GM18909 (cell line): Measurements from ENCODE around the gene FAM98B.
"Not testable (repeated sequence)": the region's sequence is repeated elsewhere in the genome, so short reads cannot be mapped to it uniquely, and the experiment has no call there.

Experiments used
- ATAC-seq: cut with Tn5 transposase; IDR thresholded peaks from one replicate; pipeline ENCODE4 v1.9.1; 2021; ENCODE audit warnings: mild to moderate bottlenecking; ENCODE audit not compliant: unreplicated experiment, poor library complexity

Gene FAM98B

DNA sequence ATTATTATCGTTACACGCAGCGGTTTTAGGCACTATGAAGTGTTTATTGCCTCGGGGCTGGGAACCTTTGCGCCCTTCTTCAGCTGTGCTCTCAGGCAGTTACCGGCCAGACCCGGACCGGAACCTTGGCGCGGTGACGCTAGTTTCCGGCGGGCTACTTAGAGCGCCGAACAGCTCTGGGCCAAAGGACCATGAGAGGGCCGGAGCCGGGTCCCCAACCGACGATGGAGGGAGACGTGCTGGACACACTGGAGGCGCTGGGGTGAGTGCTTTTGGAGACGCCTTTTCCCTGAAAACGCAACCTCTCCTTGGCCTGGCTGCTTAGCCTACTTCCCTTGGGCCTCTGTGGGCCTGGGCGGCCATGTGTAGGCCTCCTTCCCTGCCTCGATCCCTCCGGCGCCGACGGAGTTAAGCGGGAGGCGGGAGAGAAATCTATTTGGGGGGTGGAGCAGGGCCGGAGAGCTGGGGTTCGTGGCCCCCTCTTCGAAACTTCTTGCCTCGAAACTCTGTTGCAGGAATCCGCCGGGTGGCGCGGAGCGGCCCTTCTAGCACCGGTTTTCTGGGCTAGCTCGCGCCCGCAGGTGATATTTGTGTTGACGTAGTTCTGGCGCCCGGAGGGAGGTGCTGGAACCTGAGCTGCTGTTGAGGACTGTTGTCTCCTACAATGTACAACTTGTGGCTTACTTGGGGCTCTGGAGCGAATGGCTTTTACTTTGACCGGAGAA, at the start of gene FAM98B:
Gene FAM98B (plus strand): TSS at position 157 of the 725 bp plus-strand sequence. CDS start 35 bp downstream, at position 192.
- peak; percentile 91 for ATAC-seq

DNA sequence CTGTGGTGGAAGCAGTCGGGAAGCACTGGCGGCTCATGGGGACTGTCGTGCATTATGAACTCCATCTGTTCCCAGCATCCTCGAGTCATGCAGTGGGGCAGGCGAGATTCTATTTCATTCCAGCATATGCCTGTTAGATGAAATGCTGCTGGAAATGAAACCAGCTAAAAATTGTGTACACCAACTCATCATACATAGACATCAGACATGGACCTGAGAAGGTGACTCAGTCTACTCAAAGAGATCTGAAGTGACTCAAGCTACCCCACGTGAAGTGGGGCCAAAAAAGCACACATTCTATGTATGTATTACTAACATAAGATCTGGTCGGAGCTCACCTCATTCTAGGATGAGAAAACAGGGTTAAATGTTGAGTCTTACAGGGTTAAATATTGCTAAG, 47.5 kb upstream of the FAM98B start:
- ATAC-seq: no peak

DNA sequence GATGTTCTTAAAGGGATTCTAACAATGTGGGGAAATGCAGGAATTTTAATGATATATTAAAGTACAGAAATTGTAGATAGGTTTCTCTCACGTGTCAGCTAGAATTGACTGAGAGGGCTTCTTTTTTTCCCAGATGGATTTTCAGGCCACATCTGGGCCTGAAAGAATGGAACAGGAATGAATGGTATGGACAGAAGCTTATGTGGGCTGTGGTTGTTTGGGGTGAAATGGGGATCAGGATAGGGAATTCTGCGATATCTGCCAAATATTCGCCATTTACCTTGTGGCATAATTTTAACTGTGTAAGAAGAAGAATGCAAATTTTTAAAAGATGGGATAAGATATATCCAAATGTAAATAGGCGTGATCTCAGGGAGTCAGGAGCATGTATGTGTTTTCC, 45.4 kb upstream of the FAM98B start:
- ATAC-seq: no peak

DNA sequence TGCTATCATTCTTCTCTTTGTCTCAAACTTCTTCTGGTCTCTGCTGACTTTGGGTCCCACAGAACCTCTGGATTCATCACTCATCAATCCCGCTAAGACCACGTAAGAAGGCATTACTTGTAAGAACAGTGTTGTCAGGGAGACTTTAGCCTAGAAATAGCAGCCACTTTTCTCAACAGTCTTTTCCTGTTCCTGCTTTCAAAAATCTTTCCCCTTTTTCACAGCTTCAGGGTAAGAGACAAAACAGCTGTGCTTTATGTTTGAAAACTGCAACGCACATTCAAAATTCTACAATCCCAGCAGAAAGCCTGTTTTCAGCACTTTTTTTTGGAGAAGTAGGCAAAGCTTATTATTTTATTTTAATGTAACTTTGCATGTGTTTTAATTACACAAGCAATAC, 42.0 kb upstream of the FAM98B start:
- no peak for ATAC-seq

DNA sequence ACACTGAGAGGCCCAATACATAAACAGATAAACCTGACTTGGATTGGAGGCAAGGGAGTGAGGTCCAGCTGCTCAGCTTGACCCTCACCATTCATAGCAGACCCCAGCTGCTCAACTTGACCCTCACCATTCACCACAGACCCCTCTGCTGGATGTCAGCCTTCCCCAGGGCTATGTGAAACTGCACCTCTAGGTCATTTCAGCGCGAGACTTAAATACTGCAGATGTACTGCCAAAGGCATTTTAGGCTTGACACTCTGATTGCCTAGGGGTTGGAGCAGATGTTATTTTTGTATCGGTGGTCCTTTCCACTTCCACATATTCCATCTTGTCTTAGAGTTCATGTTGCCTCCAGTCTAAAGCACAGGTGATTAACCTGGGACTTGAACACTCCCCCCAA, 41.5 kb upstream of the FAM98B start:
- no peak for ATAC-seq

DNA sequence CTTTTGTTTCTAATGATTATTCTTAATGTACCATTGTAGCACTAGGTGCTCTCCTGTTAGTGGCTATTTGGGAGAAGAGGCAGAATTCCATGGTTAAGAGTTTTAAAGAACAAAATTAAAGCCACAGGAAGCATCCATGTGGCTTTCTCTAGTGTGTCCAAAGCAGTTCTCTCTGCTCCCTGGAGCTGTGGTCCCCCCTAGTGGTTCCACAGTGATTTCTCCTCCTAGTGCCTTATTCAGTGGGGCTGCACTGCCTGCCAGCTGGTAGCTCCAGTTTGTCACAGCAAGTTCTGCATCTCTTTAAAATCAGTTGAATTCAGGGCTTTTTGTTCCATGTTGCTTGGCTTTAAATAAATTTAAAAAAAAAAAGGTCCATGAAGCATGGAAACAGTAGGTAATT, 39.6 kb upstream of the FAM98B start:
- ATAC-seq: no peak

DNA sequence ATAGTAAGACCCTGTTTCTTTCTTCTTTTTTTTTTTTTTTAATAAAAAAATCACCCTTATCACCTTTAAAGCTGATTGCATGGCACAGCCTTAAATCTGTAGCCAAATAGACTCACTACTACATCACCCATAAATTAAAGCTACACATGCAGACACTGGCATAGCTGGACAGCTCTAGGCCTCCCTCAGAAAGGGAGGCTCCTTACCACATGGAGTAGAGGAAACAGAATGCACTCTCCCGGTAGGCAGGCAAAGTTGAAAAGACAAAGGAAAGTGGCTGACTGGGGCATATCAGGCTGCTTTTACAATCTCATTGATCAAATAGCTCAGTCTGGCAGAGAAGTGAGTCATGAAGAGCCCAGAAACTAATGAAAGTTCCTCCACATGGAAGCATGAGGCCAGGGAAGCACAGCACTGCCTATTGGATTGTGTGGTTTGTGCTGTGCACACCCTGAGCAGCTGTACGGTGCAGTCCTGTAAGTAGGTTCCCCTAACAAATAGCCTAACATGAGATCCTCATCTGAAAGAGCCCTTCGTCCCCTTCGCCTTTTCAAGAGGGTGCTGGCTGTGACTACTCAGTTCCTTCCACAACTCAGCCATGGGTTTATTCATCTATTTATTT, 32.7 kb upstream of the FAM98B start:
- no peak for ATAC-seq

DNA sequence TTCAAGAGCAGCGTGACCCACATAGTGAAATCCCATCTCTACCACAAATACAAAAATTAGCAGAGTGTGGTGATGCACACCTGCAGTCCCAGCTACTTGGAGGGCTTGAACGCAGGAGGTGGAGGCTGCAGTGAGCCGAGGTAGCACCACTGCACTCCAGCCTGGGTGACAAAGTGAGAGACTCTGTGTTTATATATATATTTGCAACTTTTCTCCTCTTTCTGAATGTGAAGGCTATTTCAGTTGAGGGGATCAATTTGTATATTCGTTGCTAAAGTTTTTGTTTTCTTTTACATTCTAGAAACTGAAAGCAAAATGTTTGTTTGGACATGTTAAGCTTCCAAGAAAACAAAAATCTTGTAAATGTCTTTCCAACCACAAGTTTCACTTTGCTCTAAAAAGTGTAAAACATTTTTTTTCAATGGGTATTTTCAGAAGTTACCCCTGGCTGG, 29.8 kb upstream of the FAM98B start:
- peak; percentile 83 for ATAC-seq

DNA sequence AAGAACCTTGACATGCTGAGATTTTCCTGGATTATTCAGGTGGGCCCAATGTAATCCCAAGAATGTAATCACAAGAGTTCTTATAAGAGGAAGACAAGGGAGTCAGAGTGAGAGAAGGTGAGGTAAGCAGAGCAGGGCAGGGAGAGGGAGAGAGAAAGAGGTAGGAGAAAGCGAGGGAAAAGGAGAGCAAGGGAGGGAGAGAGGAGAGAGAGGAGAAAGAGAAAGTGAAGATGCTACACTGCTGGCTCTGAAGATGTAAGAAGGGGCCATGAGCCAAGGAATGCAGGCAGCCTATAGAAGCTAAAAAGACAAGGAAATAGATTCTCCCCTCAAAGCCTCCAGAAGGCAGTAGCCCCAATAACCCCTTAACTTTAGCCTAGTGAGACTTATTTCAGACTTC, 28.7 kb upstream of the FAM98B start:
- no peak for ATAC-seq

DNA sequence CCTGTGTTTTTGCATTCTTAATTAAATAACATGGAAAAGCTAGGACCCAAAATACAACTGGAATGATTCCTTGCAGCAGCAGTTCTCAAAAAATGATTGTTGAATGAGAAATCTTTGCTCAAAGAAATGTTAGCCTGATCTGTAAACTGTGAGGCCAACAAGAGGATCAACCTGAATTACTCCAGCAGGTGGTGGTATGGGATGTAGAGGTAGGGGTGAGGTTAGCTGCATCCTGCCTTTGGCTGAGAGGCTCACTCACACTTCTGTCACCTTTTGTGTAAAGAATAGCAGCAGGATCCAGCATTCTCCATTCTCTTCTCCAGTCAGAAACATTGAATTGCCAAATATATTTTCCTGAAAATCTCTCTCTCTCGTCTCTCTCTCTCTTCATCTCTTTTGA, 26.5 kb upstream of the FAM98B start:
- no peak for ATAC-seq

DNA sequence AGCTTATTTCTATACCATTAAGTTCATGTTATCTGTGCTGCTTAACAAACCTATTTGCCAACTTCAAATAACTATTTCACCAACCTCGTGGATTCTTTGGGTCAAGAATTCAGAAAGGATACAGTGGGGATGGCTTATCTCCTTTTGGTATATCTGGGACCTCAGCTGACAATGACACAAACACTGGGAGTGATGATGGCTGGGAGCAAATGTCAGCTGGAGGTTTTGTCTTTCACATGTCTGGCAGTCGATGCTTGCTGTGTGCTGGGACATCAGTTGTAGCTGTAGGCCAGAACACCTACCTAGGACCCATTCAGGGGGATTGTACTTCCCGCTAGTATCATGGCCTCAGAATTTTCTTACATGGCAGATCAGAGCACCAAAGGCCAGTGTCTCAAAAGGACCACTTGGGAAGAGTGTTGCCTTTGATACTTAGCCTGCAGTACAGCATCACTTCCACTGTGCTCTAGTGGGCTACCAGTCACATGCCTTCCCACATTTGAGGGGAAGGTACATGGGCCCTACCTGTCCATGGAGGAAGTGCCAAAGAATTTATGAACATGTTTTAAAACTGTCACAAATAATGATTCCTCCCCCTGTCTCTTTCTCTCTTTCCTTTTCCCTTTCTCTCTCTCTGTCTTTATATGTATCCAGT, 23.7 kb upstream of the FAM98B start:
- ATAC-seq: no peak

DNA sequence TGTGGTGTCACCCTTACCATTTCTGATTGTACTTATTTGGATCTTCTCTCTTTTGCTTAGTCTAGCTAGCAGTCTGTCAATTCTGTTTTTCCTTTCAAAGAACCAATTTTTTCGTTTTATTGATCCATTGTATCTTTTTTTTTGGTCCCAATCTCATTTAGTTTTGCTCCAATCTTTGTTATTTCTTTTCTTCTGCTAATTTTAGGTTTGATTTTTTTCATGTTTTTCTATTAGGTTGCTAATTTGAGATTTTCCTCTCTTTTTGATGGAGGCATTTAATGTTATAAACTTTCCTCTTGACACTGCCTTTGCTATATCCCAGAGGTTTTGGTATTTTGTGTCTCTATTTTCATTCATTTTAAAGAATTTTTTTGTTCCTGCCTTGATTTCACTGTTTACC, 16.9 kb upstream of the FAM98B start:
- no peak for ATAC-seq

DNA sequence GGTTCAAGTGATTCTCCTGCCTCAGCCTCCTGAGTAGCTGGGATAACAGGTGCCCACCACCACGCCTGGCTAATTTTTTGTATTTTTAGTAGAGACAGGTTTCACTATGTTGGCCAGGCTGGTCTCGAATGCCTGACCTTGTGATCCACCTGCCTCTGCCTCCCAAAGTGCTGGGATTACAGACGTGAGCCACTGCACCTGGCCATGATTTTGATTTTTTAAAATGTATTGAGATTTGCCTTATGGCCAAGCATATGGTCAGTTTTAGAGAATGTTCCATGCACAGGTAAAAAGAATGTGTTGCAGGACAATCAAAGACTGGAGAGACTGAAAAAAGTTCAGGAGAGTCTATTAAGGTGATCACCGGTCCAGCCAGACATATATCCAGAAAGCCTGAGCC, 16.3 kb upstream of the FAM98B start:
- ATAC-seq: not testable (repeated sequence)

DNA sequence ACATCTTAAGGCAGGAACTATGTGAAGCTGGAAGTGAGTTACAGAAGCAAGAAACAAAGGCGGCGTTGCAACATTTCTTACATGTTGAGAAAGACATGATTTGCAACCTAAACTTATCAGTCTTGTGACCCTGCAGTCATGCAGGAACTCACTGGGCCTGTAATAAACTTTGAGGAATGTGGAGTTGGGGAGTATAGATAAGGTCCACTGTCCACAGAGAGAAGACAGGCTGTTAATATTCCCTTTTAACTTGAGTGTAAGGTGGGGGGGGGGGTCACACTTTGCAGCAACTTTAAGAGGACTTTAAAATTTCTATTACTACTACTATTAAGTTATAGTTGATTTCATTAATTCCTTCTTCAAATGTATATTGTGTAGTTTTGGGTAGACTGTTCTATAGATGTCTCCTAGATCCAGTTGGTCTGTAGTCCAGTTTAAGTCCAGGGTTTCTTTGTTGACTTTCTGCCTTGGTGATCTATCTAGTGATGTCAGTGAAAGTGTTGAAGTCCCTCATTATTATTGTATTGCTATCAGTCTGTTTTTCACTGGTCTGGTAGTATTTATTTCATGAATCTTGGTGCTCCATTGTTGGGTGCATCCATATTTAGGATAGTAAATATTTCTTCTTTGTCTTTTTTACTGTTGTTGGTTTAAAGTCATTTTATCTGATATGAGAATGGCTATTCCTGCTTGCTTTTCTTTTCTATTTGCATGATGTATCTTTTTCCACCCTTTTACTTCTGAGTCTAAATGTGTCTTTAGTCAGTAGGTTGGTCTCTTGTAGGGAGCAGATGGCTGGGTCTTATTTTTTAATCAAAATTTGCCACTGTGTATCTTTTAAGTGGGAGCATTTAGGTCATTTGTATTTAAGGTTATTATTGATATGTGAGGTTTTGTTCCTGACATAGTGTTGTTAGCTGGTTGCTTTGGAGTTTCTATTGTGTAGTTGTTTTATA, 15.6 kb upstream of the FAM98B start:
- ATAC-seq: no peak

DNA sequence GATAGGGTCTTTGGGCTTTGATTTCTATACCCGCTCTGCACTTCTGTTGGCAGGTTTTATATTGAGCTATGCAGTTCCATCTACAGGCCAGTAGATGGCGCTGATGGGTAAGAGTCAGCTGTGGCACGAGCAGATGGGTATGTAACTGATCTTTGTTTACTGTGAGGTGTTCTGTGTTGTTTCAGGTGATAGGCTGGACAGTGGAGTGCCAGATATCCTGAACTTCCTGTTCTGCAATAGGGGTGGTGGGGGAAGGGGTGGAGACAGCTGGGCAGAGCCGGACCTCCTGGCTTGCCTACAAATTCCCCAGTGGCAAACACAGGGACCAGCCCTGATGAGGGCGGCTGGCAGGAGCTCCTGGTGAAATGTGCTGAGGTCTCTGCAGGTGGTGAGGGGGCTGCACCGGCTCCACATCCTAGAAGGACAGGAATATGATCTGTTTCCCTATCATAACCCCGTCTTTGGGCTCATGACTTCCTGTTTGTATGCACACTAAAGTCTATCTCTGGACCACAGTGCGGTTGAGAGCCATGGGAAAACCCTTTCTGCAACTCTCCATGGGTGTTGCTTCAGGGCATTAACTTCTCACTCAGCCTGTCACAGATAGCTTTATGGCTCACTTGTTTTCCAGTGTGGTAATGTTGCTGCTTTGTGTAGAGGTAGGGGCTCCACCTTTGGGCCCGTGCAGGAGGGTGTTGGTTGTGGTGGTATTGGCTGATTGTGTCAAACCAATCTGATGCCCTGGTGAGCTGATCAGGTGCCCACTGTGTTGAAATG, 13.4 kb upstream of the FAM98B start:
- peak; percentile 79 for ATAC-seq

DNA sequence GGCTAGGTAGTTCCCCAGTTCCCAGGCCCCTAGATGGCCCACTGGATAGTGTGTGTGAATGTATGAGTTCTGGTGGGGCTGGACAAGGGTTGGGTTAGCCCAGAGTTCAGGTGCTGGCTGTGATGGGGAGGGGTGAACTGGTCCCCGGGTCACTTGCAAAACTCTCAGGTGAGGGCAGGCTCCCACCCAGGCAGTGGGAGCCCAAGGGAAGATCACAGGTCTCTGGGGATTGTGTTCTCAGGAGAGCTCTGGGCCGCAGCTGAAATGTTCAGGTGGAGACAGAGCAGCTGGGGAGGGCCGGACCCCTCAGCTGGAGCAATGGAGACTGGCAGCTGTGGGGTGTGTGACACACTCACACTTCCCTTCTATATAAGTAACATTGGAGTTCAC, 12.8 kb upstream of the FAM98B start:
- ATAC-seq: no peak

DNA sequence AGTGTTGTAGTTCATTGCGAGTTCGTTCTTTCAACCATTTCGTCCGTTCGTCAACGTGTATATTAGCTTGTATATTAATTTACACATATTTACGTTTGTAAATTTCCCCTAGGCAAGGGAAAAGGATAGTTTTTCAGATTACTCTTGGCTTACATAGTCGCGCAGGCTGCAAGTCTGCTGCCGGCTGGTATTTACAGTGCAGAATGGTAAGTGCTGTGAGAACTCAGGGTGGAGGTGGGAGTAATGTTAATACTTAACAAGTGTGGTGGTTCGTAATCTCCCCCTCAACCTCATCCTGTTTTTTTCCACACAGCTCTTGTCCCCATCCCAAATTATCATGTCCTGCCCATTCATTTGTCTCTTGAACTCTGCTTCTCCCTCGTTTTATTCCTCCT, 766 bp downstream of the FAM98B start:
- no peak for ATAC-seq

DNA sequence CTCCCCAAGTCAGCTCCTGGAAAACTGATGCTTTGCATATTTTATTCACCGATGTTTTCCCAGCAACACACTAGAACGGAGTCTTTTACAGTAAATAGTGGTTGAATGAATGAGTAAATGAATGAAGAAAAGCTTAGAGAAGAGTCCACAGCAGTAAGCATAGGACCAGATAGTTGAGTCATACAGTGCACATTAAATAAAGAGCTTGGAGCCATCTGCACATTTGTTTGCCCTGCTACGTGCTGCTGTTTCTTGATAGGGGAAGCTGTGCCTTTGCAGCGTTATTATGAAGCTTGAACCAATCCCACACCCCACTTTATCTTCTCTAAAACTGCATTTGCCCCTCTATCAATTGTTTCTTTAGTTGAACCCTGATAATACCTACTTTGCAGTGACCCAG, 1.2 kb downstream of the FAM98B start:
- no peak for ATAC-seq

DNA sequence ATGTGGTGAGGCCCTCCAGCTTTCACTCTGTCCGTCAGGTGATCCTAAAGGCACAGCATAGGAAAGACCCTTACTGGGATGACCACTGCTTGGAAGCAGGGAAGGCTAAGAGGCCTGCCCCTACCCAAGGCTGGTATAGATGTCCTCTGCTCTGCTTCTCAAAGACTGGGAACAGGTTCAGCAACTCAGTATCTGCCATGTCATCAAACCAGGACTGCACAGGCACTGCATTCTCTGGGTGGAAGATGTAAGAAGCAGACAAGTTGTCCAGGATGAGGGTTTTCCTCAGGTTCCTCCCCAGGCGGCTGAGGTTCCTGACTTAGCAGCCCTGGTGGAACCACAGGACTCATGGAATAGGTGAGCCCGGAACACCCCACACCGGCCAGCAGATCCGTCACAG, 4.7 kb downstream of the FAM98B start:
- ATAC-seq: no peak

DNA sequence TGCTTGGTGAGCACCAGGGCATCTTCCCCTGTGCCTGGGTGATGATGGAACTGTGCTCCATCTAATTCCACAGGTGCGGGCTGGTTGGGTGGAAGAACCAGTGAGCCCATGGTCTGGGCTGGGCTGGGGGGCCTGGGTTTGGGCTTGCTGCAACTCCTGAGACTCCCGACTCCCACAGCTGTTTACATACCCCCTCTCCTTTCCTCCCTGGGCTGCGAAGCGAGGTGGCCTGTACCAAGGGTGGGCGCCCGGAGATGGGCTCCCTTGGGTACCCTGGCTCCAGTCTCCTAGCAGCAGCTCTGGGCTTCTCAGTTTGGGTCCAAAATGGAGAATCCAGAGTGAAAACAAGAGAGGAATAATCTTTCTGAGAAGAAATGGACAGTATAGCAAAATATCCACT, 5.6 kb downstream of the FAM98B start:
- ATAC-seq: no peak
